ENCODE data around the gene CDH23.

- TF ChIP-seq CTCF (IDR thresholded peaks at IDR 0.05) (no peak), POLR2A (IDR thresholded peaks at IDR 0.05) (no peak)
These were observed 357.3 kb downstream of the CDH23 start for GRCh38 chr10:71753960-71754505.

Measured in uterus (tissue), 2 donors.